Measurements from ENCODE around the gene STARD10. TPM values are rescaled to one million over a fixed set of nuclear protein-coding genes. Genes with fewer than 3 reads are reported as not detected.

Gene STARD10
- total RNA-seq, 2 experiments from 2014 or later: 7.8 to 8.0 TPM

DNA sequence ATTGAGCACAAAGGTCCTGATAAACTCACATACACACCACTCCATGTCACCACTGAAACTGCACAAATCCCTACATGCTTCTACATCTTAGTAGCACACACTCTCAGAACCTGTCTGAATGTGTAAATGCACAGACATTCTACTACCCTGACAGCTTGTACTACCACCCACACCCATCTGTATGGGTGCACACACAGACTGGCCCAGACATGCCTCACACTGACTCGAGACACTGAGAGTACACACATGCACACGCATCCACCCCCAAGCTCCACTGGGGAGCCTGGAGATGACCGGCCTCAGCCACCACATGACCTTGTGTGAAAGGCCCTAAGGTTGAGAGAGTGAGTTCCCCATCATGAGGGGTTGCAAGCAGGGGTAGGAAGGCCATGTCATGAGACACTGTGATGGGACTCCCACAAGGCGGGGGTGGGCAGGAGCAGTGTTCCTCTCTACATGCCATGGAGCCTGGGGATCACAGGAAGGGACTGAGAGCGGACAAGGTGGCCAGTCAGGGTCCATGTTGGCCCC, 69.8 kb downstream of the STARD10 start:
- no peak overlapping the region for H3K4me3 Mint-ChIP-seq
- ATAC-seq (ENCODE audit: low read depth): no peak
- H3K27ac Mint-ChIP-seq: peak overlapping the region; percentile 70
- H3K36me3 Mint-ChIP-seq: no peaks in the 10 kb centered on the region
- DNase-seq: no peak
- peaks cover 30% of the 10 kb centered on the region for H3K4me1 Mint-ChIP-seq
- no peaks in the 10 kb centered on the region for H3K9me3 Mint-ChIP-seq
- no peaks in the 10 kb centered on the region for H3K27me3 Mint-ChIP-seq
- POLR2A ChIA-PET: interaction anchor here (1.6 to 2.4 kb wide), 3 partner anchors 69 to 89 kb away, joined by 11 to 12 read pairs (median 12); partner anchors contain the start of gene STARD10

DNA sequence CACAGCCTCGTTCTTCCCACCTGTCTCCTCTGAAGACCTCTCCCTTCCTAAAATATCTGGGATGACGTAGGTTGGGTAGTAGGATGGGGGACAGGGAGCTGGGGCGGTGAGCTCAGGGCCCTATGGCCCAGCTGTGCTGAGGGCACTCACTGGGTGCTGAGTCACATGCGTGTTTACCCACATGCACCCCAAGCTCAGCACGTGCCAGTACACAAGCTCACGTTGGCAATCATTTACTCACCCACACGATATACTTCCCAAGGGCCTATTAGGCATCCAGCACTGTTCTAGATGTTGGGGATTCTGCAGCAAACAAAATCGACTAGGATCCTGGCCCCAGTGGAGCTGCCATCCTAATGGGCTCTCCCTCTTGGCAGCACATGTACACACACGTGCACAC, 70.3 kb downstream of the STARD10 start:
- Mint-ChIP-seq H3K9me3 (no peaks in the 10 kb centered on the region), H3K27ac (peak overlapping the region; percentile 70), H3K4me3 (no peak overlapping the region), H3K36me3 (no peaks in the 10 kb centered on the region), H3K27me3 (no peaks in the 10 kb centered on the region), H3K4me1 (peaks cover 32% of the 10 kb centered on the region)
- ATAC-seq (ENCODE audit: low read depth): no peak
- DNase-seq: no peak
- POLR2A ChIA-PET: interaction anchor here (2.4 kb wide), 3 partner anchors 70 to 92 kb away, joined by 11 to 21 read pairs (median 12); partner anchors contain the start of genes ATG16L2 and STARD10

- Mint-ChIP-seq H3K27me3 (no peaks in the 10 kb centered on the region), H3K4me1 (peaks cover 33% of the 10 kb centered on the region), H3K4me3 (peak overlapping the region; percentile 90), H3K36me3 (no peaks in the 10 kb centered on the region), H3K27ac (peak overlapping the region; percentile 93), H3K9me3 (no peaks in the 10 kb centered on the region)
- POLR2A ChIA-PET: interaction anchor here (0.7 to 2.4 kb wide), 11 partner anchors 10 to 457 kb away, joined by 3 to 21 read pairs (median 4); partner anchors contain the start of genes ATG16L2, FCHSD2 and STARD10
- peak; percentile 86 for DNase-seq
- ATAC-seq (ENCODE audit: low read depth): peak; percentile 87
These were observed 71.6 kb downstream of the STARD10 start for GRCh38 chr11:72722050-72722748.

DNA sequence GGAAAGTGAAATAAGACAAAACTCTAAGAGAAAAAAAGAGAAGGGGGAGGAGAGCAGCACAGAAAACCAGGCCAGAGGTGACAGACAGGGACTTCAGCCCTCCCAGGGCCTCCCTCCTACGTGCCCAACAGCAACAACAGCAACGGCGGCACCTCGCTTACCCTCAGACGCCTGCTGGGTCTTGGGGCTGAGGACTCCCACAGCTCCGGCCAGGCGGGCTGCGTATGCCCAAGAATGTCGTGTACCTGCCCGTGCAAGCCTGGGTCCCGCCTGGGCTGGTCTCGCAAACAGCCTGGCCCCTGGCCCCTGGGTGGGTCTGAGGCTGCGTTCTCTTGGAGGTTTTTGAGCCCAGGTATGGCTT, 72.2 kb downstream of the STARD10 start:
- Mint-ChIP-seq H3K4me1 (peaks cover 33% of the 10 kb centered on the region), H3K27me3 (no peaks in the 10 kb centered on the region), H3K4me3 (peak overlapping the region; percentile 90), H3K9me3 (no peaks in the 10 kb centered on the region), H3K27ac (peak overlapping the region; percentile 93), H3K36me3 (no peaks in the 10 kb centered on the region)
- peak; percentile 68 for DNase-seq
- POLR2A ChIA-PET: interaction anchor here (0.7 to 2.4 kb wide), 9 partner anchors 10 to 421 kb away, joined by 3 to 21 read pairs (median 5); partner anchors contain the start of genes ATG16L2, FCHSD2 and STARD10
- peak; percentile 29 for ATAC-seq (ENCODE audit: low read depth)

DNA sequence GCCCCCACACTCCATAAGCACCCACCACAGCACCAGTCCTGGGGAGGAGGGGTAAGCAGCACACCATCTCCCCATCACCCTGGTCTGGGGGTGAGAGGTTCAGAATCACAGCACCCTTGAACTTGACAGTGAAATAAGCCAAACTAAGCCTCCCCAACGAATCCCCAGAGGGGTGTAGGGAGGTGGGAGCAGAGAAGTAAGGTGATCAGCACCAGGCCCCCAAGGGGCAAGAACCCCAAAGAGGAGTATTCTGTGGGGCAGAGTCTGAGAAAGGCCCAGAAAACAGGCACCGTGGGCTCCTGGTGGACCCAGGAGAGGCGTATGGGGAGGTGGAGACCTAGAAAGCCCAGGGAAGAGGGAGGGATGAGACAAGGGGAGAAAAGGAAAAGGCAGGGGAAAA, 72.6 kb downstream of the STARD10 start:
- H3K9me3 Mint-ChIP-seq: no peaks in the 10 kb centered on the region
- no peaks in the 10 kb centered on the region for H3K27me3 Mint-ChIP-seq
- peak overlapping the region; percentile 93 for H3K27ac Mint-ChIP-seq
- H3K4me3 Mint-ChIP-seq: peak overlapping the region; percentile 90
- peaks cover 34% of the 10 kb centered on the region for H3K4me1 Mint-ChIP-seq
- POLR2A ChIA-PET: interaction anchor here (0.7 to 2.4 kb wide), 3 partner anchors 47 to 421 kb away, joined by 3 to 21 read pairs (median 9); partner anchors contain the start of genes ATG16L2 and FCHSD2
- ATAC-seq (ENCODE audit: low read depth) (no peak), DNase-seq (no peak)
- peaks cover under 1% of the 10 kb centered on the region for H3K36me3 Mint-ChIP-seq

GRCh38 chr11:72720784-72721183, 73.1 kb downstream of the STARD10 start:
- H3K36me3 Mint-ChIP-seq: peaks cover 2% of the 10 kb centered on the region

GRCh38 chr11:72720047-72720446, 73.8 kb downstream of the STARD10 start:
- Mint-ChIP-seq H3K9me3 (no peaks in the 10 kb centered on the region), H3K4me3 (peak overlapping the region; percentile 90)
- no peak for ATAC-seq (ENCODE audit: low read depth)

More at GRCh38 chr11:72720784-72721183, 73.1 kb downstream of the STARD10 start:
- ATAC-seq (ENCODE audit: low read depth) (no peak), DNase-seq (no peak)
- Mint-ChIP-seq H3K4me1 (peaks cover 36% of the 10 kb centered on the region), H3K4me3 (peak overlapping the region; percentile 90), H3K27ac (peak overlapping the region; percentile 93), H3K9me3 (no peaks in the 10 kb centered on the region), H3K27me3 (no peaks in the 10 kb centered on the region)
- POLR2A ChIA-PET: no interaction called here

DNA sequence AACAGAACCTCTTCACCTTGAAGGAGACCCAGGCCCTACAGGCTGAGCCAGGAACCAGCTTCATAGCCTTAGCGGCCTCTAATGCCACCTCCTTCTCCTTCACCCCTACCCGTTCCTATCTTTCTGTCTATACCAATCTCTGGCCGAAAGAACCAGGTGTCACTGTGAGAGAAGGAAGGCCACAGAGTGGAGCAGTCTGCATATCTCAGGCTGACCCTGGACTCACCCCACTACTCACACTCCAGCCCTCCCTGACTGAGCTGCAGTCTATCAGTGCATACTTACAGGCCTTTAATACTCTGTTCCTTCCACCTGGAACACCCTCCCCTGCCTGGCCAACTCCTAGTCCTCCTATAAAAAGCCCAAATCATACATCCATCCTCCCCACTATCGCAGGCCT, 74.3 kb downstream of the STARD10 start:
- Mint-ChIP-seq H3K4me3 (peak overlapping the region; percentile 90), H3K27ac (peak overlapping the region; percentile 93), H3K27me3 (no peaks in the 10 kb centered on the region), H3K4me1 (peaks cover 34% of the 10 kb centered on the region), H3K36me3 (peaks cover 2% of the 10 kb centered on the region), H3K9me3 (no peaks in the 10 kb centered on the region)
- ATAC-seq (ENCODE audit: low read depth) (no peak), DNase-seq (no peak)
- POLR2A ChIA-PET: no interaction called here

More at GRCh38 chr11:72720047-72720446, 73.8 kb downstream of the STARD10 start:
- POLR2A ChIA-PET: no interaction called here
- no peak for DNase-seq
- Mint-ChIP-seq H3K4me1 (peaks cover 32% of the 10 kb centered on the region), H3K27ac (peak overlapping the region; percentile 93), H3K27me3 (no peaks in the 10 kb centered on the region), H3K36me3 (peaks cover 2% of the 10 kb centered on the region)

DNA sequence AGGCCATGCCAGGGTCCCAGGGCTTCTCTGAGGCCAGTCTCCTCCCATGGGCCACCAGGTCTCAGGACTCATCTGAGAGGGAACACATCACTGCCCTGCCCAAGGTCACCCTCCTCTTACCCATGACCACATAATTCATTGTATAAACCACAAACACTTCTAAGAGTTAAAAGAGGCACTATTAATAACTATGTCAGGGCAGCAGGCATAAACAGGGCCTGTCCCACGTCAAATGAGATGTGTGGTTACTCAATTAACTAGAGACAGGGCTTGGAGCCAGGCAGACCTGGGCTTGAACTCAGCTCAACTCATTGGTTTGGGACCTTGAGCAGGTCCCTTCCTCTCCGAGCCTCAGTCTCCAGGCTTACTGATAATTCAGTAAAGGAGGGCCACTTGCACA, 74.7 kb downstream of the STARD10 start:
- H3K27me3 Mint-ChIP-seq: no peaks in the 10 kb centered on the region
- POLR2A ChIA-PET: no interaction called here
- peaks cover 2% of the 10 kb centered on the region for H3K36me3 Mint-ChIP-seq
- ATAC-seq (ENCODE audit: low read depth): no peak
- H3K27ac Mint-ChIP-seq: no peak overlapping the region
- H3K4me3 Mint-ChIP-seq: no peak overlapping the region
- no peaks in the 10 kb centered on the region for H3K9me3 Mint-ChIP-seq
- DNase-seq: no peak
- H3K4me1 Mint-ChIP-seq: peaks cover 34% of the 10 kb centered on the region

- H3K4me3 Mint-ChIP-seq: no peak overlapping the region
- DNase-seq: no peak
- no peaks in the 10 kb centered on the region for H3K27me3 Mint-ChIP-seq
- H3K27ac Mint-ChIP-seq: no peak overlapping the region
- H3K9me3 Mint-ChIP-seq: no peaks in the 10 kb centered on the region
- peaks cover 30% of the 10 kb centered on the region for H3K4me1 Mint-ChIP-seq
- ATAC-seq (ENCODE audit: low read depth): no peak
- POLR2A ChIA-PET: interaction anchor here (1.3 kb wide), 1 partner anchor 98 kb away, joined by 3 read pairs; no protein-coding TSS in a partner anchor
- H3K36me3 Mint-ChIP-seq: peaks cover 2% of the 10 kb centered on the region
These were observed 75.7 kb downstream of the STARD10 start for GRCh38 chr11:72718101-72718501.

DNA sequence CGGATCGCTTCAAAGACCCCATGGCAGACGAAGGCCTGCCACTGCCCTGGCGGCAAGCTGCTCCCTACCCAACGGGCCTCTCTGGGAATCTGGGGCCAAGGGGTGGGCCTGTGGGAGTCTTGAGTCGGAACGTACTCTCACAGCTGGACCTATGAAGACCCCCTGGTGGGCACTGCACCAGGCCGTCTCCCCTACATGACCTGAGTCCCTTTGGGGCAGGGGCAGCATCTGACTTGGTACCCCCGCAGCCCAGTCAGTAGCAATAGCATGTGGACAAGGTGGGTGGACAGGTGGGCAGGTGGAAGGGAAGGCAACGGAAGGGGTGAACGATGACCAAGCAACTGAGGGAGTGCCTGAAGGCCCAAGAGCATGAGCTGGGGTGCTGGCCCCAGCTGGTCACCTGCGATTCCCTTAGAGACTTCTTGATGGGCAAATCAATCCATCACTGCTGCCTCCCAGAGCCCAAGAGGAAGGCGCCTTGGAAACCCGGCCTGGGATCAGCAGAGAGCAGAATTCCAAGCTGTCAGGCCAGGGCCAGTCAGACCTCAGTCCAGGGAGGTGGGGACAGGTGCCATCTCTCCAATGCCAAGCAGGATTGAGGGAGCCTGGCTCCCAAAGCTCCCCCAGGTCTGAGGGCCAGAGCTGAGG, 76.9 kb downstream of the STARD10 start:
- Mint-ChIP-seq H3K36me3 (peaks cover 6% of the 10 kb centered on the region), H3K4me1 (peaks cover 28% of the 10 kb centered on the region), H3K27ac (no peak overlapping the region), H3K27me3 (no peaks in the 10 kb centered on the region), H3K4me3 (no peak overlapping the region), H3K9me3 (no peaks in the 10 kb centered on the region)
- no peak for DNase-seq
- no peak for ATAC-seq (ENCODE audit: low read depth)
- POLR2A ChIA-PET: no interaction called here

GRCh38 chr11:72716290-72716689, 77.6 kb downstream of the STARD10 start:
- ATAC-seq (ENCODE audit: low read depth): no peak
- DNase-seq: no peak
- H3K4me3 Mint-ChIP-seq: no peak overlapping the region
- POLR2A ChIA-PET: no interaction called here
- peaks cover 6% of the 10 kb centered on the region for H3K36me3 Mint-ChIP-seq
- peaks cover 28% of the 10 kb centered on the region for H3K4me1 Mint-ChIP-seq
- no peaks in the 10 kb centered on the region for H3K9me3 Mint-ChIP-seq
- H3K27me3 Mint-ChIP-seq: no peaks in the 10 kb centered on the region
- no peak overlapping the region for H3K27ac Mint-ChIP-seq

DNA sequence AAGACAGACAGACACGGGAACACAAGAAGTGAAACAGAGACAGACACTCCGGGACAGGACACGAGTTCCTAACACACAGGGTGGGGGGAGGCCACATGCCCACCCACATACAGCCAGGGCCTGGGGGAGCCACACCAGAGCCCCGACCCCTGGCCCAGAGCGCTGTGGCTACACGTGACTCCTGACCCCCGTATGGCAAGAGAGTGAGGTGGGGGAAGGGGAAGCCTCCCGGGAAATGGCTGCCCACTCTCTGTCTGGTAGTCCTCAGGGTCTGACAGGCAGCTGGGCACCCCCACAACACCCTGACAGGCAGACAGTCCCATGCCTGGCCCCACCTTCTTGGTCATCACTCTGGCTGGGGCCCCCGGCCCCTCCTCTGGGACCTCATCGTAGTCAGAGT, 81.0 kb downstream of the STARD10 start:
- DNase-seq (no peak), ATAC-seq (ENCODE audit: low read depth) (no peak)
- Mint-ChIP-seq H3K4me3 (no peak overlapping the region), H3K27me3 (no peaks in the 10 kb centered on the region), H3K27ac (peak overlapping the region; percentile 42), H3K9me3 (no peaks in the 10 kb centered on the region), H3K4me1 (peaks cover 11% of the 10 kb centered on the region), H3K36me3 (peaks cover 16% of the 10 kb centered on the region)
- POLR2A ChIA-PET: no interaction called here

All from activated naive CD8-positive, alpha-beta T cell treated with anti-CD3 and anti-CD28 coated beads, Interleukin-2, amount 10 ng/mL, durations not matched to agents 7 days and 5 days (primary cell).